Measurements from ENCODE around the gene RCOR1. TPM values are rescaled to one million over a fixed set of nuclear protein-coding genes. Genes with fewer than 3 reads are reported as not detected.
"Not testable (repeated sequence)": the region's sequence is repeated elsewhere in the genome, so short reads cannot be mapped to it uniquely, and the experiment has no call there.

RCOR1 gene
- total RNA-seq, 1 experiment from 2014 or later: 102 TPM

GRCh38 chr14:102633906-102634595, 41.6 kb downstream of the RCOR1 start:
- H3K9me3 ChIP-seq (ENCODE audit: low read depth, low read length, poor library complexity, severe bottlenecking): no peaks in the 10 kb centered on the region
- no peak for DNase-seq (ENCODE audit: low spot score)
- no TSS peak for BruUV-seq (replicated peaks)
- H3K4me3 ChIP-seq (ENCODE audit: low read depth, low read length, poor library complexity, severe bottlenecking): no peak overlapping the region
- intact Hi-C loops (cut with micrococcal nuclease; ENCODE audit: unreplicated experiment): no loop called here
- H3K27ac ChIP-seq (ENCODE audit: low read depth, low read length, poor library complexity, severe bottlenecking): peak overlapping the region; percentile 53
- no peak for TF ChIP-seq EZH2 (IDR thresholded peaks at IDR 0.05; ENCODE audit: borderline replicate concordance, low read depth, low read length, poor library complexity, severe bottlenecking)
- TF ChIP-seq, protein P1, sequence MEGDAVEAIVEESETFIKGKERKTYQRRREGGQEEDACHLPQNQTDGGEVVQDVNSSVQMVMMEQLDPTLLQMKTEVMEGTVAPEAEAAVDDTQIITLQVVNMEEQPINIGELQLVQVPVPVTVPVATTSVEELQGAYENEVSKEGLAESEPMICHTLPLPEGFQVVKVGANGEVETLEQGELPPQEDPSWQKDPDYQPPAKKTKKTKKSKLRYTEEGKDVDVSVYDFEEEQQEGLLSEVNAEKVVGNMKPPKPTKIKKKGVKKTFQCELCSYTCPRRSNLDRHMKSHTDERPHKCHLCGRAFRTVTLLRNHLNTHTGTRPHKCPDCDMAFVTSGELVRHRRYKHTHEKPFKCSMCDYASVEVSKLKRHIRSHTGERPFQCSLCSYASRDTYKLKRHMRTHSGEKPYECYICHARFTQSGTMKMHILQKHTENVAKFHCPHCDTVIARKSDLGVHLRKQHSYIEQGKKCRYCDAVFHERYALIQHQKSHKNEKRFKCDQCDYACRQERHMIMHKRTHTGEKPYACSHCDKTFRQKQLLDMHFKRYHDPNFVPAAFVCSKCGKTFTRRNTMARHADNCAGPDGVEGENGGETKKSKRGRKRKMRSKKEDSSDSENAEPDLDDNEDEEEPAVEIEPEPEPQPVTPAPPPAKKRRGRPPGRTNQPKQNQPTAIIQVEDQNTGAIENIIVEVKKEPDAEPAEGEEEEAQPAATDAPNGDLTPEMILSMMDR (conservative IDR thresholded peaks at IDR 0.05; ENCODE audit: low read depth, low read length): no peak
- POLR2A ChIA-PET (ENCODE audit: low non-redundant PET): no interaction called here
- H3K27me3 ChIP-seq (replicated peaks; ENCODE audit: insufficient read depth, low read depth, low read length, poor library complexity): no peaks in the 10 kb centered on the region
- peaks cover 16% of the 10 kb centered on the region for H3K36me3 ChIP-seq (ENCODE audit: insufficient read depth, low read length, poor library complexity, severe bottlenecking)
- CTCF ChIA-PET: no interaction called here
- peaks cover 23% of the 10 kb centered on the region for H3K4me1 ChIP-seq (ENCODE audit: insufficient read depth, low read length, poor library complexity, severe bottlenecking)

GRCh38 chr14:102639611-102640010, 47.2 kb downstream of the RCOR1 start:
- H3K27ac ChIP-seq (ENCODE audit: low read depth, low read length, poor library complexity, severe bottlenecking); DNase-seq (ENCODE audit: low spot score); H3K27me3 ChIP-seq (replicated peaks; ENCODE audit: insufficient read depth, low read depth, low read length, poor library complexity); H3K9me3 ChIP-seq (ENCODE audit: low read depth, low read length, poor library complexity, severe bottlenecking); POLR2A ChIA-PET (ENCODE audit: low non-redundant PET); CTCF ChIA-PET; intact Hi-C loops (cut with micrococcal nuclease; ENCODE audit: unreplicated experiment); BruUV-seq (replicated peaks); H3K36me3 ChIP-seq (ENCODE audit: insufficient read depth, low read length, poor library complexity, severe bottlenecking); H3K4me3 ChIP-seq (ENCODE audit: low read depth, low read length, poor library complexity, severe bottlenecking): not testable (repeated sequence)
- H3K4me1 ChIP-seq (ENCODE audit: insufficient read depth, low read length, poor library complexity, severe bottlenecking): peaks cover 31% of the 10 kb centered on the region

DNA sequence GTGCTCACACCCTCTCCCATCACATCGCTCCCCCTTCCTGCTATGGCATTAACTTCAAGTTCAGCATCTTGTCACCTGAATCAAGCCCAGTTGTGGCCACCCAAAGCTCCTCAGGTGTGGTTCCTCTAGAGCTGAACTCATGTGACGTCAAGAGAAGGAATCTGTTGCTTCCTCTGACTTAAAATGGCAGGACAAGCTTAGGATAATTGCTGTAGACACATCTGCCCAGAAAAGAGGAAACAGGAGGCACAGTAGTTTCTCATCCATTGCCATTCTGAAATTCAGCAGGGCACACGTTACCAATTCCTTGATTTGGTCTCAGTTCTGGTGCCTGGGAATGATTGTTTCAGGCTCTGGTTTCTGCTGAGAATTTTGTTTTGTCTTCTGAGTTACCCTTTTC, 52.1 kb downstream of the RCOR1 start:
- TF ChIP-seq EZH2 (IDR thresholded peaks at IDR 0.05; ENCODE audit: borderline replicate concordance, low read depth, low read length, poor library complexity, severe bottlenecking): no peak
- TF ChIP-seq, protein P1 (conservative IDR thresholded peaks at IDR 0.05; ENCODE audit: low read depth, low read length): no peak
- H3K36me3 ChIP-seq (ENCODE audit: insufficient read depth, low read length, poor library complexity, severe bottlenecking): no peaks in the 10 kb centered on the region
- peak overlapping the region; percentile 88 for H3K27ac ChIP-seq (ENCODE audit: low read depth, low read length, poor library complexity, severe bottlenecking)
- no peaks in the 10 kb centered on the region for H3K27me3 ChIP-seq (replicated peaks; ENCODE audit: insufficient read depth, low read depth, low read length, poor library complexity)
- H3K4me3 ChIP-seq (ENCODE audit: low read depth, low read length, poor library complexity, severe bottlenecking): no peak overlapping the region
- POLR2A ChIA-PET (ENCODE audit: low non-redundant PET): no interaction called here
- no peak for DNase-seq (ENCODE audit: low spot score)
- no peaks in the 10 kb centered on the region for H3K9me3 ChIP-seq (ENCODE audit: low read depth, low read length, poor library complexity, severe bottlenecking)
- CTCF ChIA-PET: no interaction called here
- intact Hi-C loops (cut with micrococcal nuclease; ENCODE audit: unreplicated experiment): no loop called here
- BruUV-seq (replicated peaks): no TSS peak
- H3K4me1 ChIP-seq (ENCODE audit: insufficient read depth, low read length, poor library complexity, severe bottlenecking): peaks cover 69% of the 10 kb centered on the region
